BLaER1 treated with 17β-estradiol and CSF1 and Interleukin-3, amounts not matched to agents 10 nM and 100 nM (cell line): ENCODE data around the gene ABCD4.

Source experiments
- H3K27ac ChIP-seq, 11 experiments: shearing (Covaris generic); formaldehyde crosslinking; 2 replicates each; pipeline ENCODE4 v1.8.1; 2022
- H3K27me3 ChIP-seq, 11 experiments: shearing (Covaris generic); formaldehyde crosslinking; 2 replicates each; pipeline ENCODE4 v1.8.1; 2022
- H3K36me3 ChIP-seq, 11 experiments: shearing (Covaris generic); formaldehyde crosslinking; 2 replicates each; pipeline ENCODE4 v1.8.1; 2022
- H3K4me1 ChIP-seq, 10 experiments: shearing (Covaris generic); formaldehyde crosslinking; 2 replicates each; pipeline ENCODE4 v1.8.1; 2022
- H3K4me2 ChIP-seq, 11 experiments: shearing (Covaris generic); formaldehyde crosslinking; 2 replicates each; pipeline ENCODE4 v1.8.1; 2022
- H3K4me3 ChIP-seq, 10 experiments: shearing (Covaris generic); formaldehyde crosslinking; 2 replicates each; pipeline ENCODE4 v1.8.1; 2022
- H3K9ac ChIP-seq, 11 experiments: shearing (Covaris generic); formaldehyde crosslinking; 2 replicates each; pipeline ENCODE4 v1.8.1; 2022
- H3K9me3 ChIP-seq, 11 experiments: shearing (Covaris generic); formaldehyde crosslinking; replicated peaks in 1 of 11; 2 replicates each; pipeline ENCODE4 v1.8.1; 2022
- H4K20me1 ChIP-seq, 11 experiments: shearing (Covaris generic); formaldehyde crosslinking; 2 replicates each; pipeline ENCODE4 v1.8.1; 2022
- Cebpa-rat ChIP-seq, 11 experiments: shearing (Covaris generic); IDR thresholded peaks; 2 replicates each; pipeline ENCODE4 v1.8.1; 2022

Gene ABCD4

DNA sequence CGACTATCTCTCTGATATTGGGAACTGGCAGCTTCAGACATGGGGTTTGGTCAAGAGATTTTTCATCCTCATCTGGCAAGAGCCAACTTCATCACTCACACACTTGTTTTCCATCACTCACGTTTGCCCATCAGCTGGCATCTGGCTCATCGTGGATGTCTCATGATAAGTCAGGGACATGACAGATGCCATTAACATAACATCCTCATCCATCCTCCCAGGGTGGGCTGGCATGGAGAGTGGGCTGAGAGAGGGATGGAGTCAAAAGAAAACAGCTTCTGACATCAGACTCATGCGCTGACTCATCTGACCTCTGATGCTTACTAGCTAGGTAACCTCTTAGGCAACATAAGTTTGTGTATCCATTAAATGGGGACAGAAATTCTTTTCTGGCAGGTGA lies 65.3 kb downstream of the ABCD4 start:
- no peak overlapping the region for H3K4me3 ChIP-seq
- no peaks in the 10 kb centered on the region for H3K4me1 ChIP-seq
- peaks cover 46 to 57% (median 54%) of the 10 kb centered on the region in 11 experiments for H3K27me3 ChIP-seq
- H3K9me3 ChIP-seq, result peaks cover 23 to 40% (median 32%) of the 10 kb centered on the region in 11 experiments
- H3K4me2 ChIP-seq, result no peak overlapping the region
- H4K20me1 ChIP-seq, result peaks cover 0 to 29% (median 0%) of the 10 kb centered on the region in 11 experiments; a peak in 6 of 22 replicates
- H3K27ac ChIP-seq, result no peak overlapping the region
- H3K36me3 ChIP-seq, result no peaks in the 10 kb centered on the region; a peak in 1 of 22 replicates
- no peak for TF ChIP-seq Cebpa-rat (IDR thresholded peaks at IDR 0.05)
- no peak overlapping the region for H3K9ac ChIP-seq
